HG02642 (cell line): Measurements from ENCODE around the gene R3HDM2.
"Not testable (repeated sequence)": the region's sequence is repeated elsewhere in the genome, so short reads cannot be mapped to it uniquely, and the experiment has no call there.

ENCODE experiments used
- ATAC-seq: cut with Tn5 transposase; IDR thresholded peaks from one replicate; pipeline ENCODE4 v1.9.1; 2021; ENCODE audit warnings: mild to moderate bottlenecking; ENCODE audit not compliant: unreplicated experiment, poor library complexity

The R3HDM2 gene

DNA sequence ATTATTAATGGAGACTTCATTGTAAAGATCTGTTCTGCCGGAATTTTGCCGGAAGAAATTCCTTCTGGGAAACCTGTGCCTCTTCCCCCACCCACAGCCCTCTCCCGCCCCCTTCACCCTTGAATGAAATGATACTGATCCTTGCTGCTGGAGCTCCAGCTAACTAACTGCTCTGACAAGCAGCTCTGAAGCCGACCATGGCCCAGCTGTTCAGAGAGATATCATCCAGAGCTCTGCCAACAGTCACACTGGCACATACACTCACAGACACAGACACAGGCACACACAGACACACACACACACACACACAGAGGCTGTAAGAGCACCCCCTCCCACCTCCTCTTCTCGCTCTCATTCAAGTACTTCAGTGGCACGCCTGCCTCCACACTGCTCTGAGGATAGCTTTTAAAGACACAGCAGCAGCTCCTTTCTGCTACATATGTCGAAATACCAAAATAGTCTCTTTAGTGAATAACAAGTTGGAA, 88.6 kb downstream of the R3HDM2 start:
- ATAC-seq: no peak

DNA sequence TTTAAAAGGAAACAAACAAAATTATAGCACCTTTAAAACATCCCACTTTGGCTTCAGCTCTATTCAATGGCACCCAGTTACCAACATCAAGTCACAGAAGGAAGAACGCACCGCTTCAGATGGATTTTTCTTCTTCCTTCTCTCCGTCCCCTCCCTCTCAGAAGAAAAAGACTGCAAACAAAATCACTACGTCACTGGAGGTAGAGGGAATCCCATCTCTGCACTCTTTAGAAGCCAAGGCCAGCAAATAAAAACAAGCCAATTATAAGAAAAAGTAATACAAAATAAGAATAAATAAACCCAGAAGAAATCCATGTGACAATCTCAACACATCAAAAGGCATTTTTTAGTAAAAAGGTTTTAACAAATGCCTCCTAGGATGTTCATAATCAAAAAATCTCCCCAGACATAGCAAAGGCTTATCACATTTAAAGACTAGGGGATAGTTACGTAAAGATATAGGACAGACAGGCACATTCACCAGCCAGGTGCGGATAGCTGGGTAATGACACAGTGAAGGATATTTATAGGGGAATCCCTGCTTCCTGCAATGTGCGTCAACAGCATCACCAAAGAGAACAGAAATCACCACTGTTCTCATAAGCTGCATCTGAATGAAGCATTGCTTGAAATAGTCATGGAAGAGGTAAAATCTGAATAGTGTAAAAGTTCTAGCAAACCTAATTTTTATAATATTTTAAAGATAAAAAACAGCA, 89.4 kb downstream of the R3HDM2 start:
- ATAC-seq: no peak

DNA sequence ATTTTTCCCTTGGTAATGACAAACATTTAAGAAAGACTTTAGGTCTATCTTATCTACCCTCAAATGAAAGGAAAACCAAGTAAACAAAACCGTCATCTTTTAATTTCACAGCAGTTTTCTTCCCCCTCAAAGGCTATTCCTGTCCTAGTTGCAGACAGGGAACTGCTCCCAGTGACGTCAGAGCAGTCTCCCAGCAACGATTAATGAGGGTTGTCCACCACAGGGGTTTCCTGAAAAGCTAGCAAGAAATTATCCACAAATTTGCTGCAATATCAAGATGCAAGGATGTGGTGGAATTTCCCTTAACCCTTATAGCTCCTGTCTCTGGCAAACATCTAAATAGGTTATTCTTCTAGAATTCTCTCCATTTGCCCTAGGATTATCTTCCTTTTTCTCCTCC, 90.7 kb downstream of the R3HDM2 start:
- no peak for ATAC-seq

DNA sequence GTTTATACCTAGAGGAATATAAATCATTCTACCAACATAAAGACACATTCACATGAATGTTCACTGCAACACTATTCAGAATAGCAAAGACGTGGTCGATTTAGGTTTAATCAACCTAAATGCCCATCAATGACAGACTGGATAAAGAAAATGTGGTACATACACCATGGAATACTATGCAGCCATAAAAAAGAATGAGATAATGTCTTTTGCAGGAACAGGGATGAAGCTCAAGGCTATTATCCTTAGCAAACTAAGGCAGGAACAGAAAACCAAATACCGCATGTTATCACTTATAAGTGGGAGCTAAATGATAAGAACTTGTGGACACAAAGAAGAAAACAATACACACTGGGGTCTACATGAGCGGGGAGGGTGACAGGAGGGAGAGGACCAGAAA, 94.5 kb downstream of the R3HDM2 start:
- ATAC-seq: not testable (repeated sequence)

DNA sequence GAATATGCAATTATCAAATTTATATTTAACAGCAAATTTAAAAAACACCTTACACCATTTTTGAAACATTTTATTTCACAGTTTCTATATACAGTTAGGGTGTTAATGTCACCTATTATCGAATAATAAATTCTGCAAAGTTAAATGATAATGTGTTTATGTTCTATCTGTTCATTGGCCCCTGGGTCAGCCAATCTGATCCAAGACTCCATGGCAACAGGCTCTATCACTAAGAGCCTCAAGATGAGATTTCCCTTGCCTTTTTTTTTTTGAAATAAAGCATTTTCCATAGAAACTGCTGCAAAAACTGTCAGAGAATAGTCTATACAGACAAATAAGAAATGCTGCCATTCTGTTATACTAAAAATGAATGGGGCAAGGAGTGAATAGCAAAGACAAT, 96.6 kb downstream of the R3HDM2 start:
- no peak for ATAC-seq

DNA sequence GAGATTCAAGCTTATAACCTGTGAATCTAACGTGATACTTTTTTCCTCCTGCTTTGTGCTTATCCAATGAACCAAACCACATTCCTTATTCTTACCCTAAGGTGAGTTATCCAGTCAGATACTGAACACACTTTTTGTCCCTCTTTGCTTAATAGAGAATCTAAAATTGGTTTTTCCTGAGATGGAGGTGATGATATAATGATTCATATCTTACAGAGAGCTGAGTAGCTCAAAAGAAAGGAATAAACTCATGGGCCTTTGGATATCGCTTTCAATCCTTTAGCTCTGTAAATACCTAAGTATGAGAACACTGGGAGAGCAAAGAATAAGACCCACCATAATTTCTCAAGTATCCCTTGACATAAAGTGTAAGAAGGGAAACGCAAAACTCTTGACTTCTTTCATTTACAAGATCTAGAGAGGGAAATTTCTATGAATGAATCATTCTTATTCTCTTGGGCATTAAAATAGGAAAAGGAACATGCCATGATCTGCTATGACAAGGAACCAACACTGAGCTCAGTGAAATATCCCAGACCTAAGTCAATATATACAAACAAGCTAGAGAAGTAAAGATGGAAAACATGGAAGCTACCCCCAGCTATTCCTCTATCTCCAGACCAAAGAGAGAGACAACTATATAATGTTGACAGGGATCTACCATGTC, 98.1 kb downstream of the R3HDM2 start:
- ATAC-seq: no peak

DNA sequence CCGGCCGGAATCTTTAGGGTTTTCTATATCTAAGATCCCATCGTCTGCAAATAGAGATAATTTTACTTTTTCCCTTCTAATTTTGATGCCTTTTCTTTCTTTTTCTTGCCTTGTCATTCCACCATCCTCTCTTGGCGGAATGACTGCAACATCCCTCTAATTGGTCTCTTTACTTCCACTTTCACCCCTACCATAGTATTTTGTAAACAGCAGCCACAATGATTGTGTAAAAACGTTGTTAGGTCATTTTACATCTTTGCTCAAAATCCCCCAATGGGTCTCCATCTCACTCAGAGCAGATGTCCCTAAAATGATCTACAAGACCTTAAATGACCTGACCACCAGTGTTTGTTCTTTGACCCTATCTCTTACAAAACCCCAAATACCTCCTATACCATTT, 99.9 kb downstream of the R3HDM2 start:
- ATAC-seq: no peak

DNA sequence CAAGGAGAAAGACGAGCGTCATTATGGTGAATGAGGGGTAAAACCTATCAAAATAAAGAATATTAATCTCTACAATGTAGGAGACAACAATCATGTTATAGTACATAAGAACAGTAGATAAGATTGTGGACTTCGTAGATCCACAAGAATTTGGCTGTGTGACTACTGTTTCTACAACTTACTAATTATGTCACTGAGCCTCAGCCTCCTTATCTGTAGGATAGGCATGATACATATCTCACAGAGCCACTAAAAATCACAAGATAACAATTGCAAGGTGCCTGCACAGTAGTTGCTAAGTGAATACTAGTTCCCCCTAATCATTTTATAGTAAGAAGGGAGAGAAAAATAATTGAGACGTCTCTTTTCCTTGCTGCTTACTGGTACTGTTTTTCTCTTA, 101.6 kb downstream of the R3HDM2 start:
- no peak for ATAC-seq

DNA sequence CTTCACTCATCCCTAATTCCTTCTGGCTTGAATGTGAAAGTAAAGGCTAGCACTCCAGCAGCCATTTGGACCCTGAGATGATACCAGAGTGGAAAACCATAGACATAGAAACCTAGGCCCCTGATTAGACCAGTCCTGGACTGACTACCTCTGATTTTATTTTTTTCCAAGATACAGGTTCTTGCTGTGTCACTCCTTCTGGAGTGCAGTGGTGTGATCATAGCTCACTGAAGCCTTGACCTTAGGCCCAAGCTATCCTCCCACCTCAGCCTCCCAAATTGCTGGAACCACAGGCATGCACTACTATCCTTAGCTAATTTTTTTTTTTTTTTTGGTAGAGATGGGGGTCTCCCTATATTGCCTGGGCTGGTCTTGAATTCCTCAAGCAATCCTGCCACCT, 105.4 kb downstream of the R3HDM2 start:
- ATAC-seq: no peak

DNA sequence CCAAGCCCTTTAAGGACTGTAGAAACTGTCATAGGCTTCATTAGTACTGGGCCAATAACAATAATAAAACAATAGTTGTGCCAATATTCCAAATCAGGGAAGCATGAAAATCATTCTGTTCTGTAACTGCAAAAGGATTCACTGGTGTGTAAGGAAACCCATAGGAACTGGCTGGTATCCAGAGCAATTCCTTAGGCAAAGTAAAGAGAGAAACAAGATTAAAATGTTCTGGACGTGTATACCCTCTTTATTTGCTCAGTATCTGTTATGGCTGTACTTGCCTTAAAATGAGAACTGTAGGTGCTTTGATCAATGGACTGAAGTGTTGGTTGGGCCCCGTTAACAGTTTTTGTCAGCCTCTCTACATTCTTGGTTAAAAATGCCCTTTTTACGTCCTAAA, 107.4 kb downstream of the R3HDM2 start:
- no peak for ATAC-seq

DNA sequence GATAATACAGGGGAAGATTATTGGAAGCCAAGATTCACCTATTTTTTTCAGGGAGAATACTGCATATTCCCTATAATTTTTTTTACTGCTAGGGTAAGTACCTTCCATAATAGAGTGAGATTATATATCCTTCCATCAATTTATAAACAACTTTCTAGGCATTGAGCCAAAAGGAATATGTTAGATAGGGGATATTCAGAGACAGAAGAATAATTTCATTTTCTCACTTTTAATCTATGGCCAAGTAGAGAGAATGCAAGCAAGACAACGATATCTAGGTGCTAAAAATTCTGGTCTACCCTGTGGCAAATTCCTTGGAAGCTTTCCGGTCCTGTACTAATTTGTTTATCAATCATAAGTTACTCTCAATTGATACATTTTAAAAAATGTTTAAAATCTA, 110.2 kb downstream of the R3HDM2 start:
- no peak for ATAC-seq

DNA sequence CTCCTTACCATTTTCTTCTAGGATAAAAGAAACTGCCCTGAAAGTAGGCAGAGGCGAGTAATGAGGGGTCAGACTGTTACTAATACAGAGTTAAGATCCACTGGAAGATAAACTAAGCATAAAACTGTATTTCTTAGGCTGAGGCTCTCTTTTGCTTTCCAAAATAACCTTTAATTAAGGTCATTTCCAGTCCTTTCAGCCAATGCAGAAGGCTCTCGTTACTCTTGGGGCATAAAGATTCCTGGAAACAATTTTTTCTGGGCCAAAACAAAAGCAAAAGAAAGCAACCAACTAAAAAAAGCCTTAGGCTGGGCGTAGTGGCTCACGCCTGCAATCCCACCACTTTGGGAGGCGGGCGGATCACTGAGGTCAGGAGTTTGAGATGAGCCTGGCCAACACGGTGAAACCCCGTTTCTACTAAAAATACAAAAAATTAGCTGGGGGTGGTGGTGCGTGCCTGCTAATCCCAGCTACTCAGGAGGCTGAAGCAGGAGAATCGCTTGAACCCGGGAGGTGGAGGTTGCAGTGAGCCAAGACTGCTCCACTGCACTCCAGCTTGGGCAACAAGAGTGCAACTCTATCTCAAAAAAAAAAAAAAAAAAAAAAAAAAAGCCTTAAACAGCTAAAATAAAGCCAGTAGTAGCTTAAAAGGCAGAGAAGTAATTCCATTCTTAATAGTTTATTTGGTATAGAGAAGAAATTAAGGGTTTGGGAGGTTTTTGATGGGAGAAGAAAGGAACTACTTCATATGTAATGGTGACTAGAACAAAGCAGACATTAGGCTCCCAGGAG, 111.0 kb downstream of the R3HDM2 start:
- ATAC-seq: no peak

DNA sequence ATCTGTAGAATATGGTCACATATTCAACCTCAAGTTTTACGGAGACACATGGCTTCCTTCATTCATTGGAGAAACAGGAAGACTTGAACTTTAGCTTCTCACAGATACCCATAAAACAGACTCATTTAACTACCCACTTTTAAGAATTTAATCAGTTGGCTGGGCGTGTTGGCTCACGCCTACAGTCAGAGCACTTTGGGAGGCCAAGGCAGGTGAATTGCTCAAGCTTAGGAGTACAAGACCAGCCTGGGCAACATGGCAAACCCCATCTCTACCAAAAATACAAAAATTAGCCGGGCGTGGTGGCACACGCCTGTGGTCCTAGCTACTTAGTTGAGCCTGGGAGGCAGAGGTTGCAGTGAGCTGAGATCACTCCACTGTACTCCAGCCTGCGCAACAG, 115.2 kb downstream of the R3HDM2 start:
- no peak for ATAC-seq

DNA sequence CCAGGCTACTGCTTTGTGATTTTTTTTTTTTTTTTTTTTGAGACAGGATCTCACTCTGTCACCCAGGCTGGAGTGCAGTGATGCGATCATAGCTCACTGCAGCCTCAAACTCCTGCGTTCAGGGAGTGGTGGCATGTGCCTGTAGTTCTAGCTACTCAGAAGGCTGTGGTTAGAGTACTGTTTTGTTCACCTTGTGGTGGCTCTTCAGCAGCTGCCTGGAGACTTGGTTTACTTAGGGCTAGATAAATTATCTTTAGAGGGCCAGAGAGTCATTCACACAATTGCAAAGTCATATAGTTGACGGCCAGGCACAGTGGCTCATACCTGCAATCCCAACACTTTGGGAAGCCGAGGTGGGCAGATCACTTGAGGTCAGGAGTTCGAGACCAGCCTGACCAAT, 118.6 kb downstream of the R3HDM2 start:
- not testable (repeated sequence) for ATAC-seq

DNA sequence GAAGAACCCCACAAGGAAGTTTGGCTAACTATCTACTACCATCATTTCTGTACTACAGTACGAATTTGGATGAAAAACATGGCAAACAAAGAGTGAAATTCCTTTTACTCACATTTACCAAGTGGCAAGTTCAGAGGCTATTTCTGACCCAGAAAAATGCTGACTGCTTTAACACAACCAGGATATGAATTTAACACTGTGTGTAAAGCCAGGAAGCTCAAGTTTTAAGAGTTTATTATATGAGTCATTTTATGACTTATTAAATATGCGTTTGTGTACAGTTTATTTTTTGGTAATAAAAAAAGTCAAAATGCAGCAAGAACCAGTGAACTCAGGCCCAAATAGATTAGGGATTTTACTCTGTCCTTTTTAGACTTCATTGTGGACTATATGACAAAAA, 121.4 kb downstream of the R3HDM2 start:
- ATAC-seq: no peak

DNA sequence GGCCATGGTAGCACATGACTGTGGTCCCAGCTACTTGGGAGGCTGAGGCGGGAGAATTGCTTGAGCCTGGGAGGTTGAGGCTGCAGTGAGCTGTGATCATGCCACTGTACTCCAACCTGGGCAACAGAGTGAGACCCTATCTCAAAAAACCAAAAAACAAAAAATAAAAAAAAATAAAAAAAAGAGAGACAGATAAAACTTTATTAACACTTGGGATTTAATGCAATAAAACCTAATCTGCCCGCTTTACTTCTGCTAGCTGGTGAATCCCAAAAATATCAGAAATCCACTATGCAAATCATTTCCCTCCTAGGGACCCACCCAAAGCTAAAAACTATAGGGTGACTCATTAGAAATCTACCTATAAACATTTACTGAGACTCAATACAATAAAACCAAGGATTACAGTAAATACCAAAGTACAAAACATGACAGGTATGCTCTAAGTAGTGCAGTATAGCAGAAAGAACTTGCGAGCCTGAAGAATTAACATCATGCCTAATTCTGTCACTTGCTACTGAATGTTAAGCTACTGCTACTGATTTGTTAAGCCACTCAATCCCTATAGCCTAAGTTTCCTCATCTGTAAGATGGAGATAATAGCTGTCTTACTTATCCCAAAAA, 129.8 kb downstream of the R3HDM2 start:
- ATAC-seq: no peak

DNA sequence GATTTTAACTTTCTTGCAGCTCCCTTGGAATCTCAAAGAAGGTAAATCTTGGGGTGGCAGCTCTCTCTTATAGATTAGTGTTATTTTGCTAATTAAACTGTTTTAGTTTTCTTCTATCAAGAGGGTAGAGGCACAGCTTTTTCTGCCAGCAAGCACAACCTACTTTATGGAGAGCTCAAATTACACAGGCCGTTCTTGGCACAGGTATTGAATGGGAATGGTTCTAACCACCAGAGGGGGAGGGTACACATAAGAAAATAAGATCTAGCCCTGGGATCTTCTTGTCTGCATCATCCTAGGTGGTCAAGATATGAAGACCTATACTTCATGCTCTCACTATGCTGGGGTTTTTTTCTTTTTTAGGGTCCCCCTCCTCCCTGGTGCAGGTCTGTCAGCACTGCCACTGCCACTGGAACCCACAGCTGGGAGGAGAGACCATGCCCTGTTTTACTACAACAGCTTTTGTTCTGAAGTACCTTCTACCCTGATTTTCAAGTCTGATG, 131.3 kb downstream of the R3HDM2 start:
- no peak for ATAC-seq

DNA sequence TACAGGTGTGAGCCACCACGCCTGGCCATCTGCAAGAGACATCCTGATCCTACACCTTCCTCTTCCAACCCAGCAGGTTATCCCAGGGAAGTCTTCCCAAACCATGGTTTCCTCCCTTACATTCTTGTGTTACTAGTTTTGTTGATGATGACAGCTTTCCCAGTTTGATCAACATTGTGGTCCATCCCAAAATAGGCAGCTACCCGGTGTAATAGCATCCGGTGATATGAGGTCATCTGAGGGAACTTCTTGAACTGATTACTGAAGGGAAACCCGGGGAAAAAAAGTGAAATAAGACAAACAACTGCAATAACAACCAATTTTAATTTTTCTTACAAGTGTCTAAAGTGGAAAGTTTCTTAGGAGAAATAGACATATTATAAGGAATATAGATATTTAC, 134.6 kb downstream of the R3HDM2 start:
- ATAC-seq: no peak

DNA sequence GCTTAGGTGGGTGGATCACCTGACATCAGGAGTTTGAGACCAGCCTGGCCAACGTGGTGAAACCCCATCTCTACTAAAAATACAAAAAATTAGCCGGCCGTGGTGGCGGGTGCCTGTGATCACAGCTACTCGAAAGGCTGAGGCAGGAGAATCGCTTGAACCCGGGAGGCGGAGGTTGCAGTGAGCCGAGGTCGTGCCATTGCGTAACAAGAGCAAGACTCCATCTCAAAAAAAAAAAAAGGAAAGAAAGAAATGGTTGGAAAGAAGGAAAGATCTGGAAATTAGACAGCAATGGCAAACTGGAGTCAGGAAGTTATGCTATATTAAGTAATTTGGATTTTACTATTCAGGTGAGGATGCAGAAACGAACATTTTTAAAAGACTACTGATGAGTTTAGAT, 148.8 kb downstream of the R3HDM2 start:
- ATAC-seq: not testable (repeated sequence)

DNA sequence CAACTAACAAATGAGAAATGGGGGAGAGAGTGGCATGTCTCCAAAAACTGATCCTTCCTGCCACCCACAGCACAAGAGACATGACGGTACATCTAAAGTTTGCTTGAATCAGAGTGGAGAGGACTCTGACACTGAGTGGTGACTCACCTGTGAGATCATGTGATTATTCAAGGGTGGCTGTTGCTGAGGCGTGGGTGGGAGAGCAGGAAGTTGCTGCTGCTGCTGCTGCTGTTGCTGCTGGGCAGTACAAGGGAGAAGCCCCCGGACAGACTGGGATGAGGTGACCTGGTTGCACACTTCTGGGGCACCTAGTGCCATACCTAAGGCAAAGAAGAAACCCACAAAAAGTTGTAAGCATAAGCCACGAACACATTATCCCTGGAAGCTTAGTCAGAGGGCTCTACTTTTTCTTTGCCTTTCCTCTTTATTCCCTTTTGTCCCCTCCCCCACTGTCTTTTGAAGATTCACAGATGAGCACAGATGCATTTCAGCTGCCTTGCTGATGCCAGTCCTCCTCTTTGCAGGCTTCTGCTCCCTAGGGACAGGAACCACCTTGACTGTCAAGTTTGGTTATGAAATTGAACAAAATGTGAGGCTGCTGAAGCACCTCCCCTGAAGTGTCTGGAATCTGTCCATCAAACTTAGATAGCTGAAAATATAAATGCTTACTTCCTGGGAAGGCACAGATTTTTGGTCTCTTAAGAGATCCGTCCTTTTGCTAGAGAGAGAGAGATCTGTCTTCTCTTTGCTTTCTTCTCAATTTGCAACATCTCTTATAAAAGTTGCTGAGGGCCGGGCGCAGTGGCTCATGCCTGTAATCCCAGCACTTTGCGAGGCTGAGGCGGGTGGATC, 150.4 kb downstream of the R3HDM2 start:
- peak; percentile 90 for ATAC-seq
